HL-60/S4 (cell line): ENCODE data around the gene KCNG1.

ENCODE experiments used
- in situ Hi-C: fragments of 300-500 bp; cut with MboI; formaldehyde crosslinking; loops from 2 replicates; pipeline ENCODE4 v1.14.3; 2022; ENCODE audit warnings: low sequenced_read_pairs

The KCNG1 gene

DNA sequence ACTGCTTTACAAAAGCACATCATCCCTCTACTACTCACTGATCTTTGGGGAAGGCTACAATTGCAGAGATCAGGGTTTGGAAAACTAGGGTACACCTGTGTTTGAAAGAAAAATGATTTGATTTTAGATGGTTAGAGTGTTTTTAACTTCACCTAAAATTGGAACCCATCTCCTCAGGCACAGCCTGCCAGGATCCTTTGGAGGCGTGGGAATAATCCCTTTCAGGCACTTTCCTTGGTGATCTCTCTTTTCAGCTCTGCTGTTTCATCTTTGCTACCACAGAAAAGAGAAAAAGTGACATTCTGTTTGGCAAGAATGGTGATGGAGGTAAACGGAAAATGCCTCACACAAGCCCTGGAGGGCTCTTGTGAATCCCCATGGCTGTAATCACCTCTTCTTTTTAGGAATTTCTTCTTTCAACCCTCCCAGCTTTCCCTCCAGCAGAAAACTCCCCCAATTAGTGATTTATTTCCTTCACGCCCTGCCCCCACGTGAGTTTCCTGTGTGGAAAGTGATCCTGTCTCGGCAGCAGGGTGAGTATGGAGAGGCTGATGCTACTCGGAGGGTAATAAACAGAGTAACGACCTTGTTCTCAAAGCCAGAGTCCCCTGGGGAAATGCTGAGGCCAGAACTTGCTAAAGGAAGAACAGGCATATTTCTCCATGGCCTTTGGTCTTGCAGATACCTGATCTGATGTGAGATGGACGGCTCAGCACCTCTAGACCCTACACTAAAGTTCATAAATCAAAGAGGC is 9.2 kb downstream of the KCNG1 start:
- in situ Hi-C loops, result no loop called here

DNA sequence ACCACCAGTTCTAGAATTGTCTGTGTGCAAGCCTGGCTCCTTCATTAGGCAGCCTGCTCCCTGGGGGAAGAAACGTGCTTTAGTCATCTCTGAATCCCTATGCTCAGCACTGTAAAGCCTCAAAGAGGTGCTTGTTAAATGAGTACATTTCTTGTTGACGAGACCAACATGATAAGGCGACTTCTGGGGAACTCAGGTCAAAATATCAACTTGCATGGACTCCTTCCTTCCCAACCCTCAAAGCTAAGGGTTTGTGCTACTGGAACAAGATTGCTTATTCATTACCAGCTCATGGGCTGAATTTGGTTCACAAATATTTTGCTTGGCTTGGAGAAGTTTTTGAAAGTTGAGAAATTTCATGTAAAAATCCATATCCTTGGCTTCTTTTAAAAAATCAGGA is 10.6 kb downstream of the KCNG1 start:
- in situ Hi-C loops, result no loop called here

DNA sequence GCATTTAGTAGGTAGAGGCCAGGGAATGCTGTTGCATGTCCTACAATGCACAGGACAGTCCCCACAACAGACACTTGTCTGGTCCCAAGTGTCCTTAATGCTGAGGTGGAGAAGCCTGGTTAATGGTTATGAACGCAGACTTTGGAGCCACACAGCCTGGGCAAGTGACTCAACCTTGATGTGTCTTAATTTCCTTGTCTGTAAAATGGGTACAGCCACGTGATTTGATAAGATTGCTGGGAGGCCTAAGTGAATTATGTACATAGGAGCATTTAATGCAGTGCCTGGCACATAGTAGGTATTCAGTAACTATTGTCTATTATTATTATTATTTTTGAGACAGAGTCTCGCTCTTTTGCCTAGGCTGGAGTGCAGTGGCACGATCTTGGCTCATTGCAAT is 11.4 kb downstream of the KCNG1 start:
- in situ Hi-C loops, result no loop called here

DNA sequence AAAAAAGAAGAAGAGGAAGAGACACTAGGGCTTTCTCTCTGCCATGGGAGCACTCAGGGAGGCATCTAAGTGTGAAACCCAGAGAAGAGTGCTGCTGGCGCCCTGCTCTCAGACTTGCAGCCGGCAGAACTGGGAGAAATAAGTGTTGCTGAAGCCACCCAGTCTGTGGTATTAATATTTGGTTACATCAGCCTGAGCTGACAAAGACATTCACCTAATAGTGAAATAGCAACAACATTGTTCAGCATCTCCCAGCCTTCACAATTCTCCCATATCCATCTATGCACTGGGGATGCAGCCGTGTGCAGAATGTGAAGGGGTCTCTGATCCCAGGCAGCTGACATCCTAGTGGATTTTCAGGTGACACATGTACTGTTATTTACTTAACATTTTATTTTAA is 12.0 kb downstream of the KCNG1 start:
- in situ Hi-C loops, result no loop called here

DNA sequence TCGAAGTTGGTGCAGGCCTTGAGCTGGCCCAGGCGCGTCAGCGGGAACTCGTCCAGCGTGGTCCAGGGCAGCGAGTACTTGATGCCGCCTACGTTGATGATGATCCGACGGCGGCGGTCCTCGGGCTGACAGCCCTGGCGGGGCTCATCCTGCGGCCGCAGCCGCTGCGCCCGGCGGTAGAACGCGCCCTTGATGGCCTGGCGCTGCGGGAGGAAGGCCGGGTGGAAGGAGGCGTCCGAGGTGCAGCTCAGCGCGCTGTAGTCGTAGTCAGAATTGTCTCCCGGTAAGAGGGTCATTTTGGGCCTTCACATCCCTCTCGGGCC is 12.9 kb downstream of the KCNG1 start:
- in situ Hi-C loops, result no loop called here

DNA sequence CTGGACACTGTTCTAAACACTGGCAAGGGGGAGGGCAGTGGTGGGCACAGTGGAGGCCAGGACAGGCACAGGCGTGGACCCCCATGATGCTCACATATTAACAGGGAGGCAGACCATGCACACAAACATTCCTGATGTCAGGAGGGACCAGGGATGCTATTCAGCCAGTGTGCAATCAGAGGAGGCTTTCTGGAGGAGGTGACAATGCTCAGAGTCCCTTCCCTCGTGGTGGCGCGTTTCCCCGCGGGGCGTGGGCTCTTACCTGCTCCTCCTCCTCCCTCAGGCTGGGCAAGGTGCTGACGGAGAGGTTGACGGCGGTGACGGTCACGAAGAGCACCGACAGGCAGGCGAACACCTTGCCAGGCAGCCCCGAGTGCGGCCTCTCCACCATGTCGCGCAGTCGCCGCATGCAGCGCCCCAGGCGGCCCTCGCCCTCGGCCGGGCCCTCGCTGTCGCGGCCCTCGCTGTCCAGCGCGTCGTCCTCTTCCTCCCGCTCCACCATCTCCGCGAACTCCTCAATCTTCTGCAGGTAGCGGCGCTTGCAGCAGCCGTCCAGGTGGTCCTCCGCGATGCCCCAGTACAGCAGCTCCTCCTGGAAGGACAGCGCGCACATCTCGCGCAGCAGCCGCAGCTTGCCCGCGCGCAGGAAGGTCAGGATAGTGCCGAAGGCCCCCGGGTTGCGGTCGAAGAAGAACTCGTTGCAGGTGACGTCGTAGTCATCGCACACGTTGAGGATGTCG is 13.4 kb downstream of the KCNG1 start:
- in situ Hi-C loops, result no loop called here

DNA sequence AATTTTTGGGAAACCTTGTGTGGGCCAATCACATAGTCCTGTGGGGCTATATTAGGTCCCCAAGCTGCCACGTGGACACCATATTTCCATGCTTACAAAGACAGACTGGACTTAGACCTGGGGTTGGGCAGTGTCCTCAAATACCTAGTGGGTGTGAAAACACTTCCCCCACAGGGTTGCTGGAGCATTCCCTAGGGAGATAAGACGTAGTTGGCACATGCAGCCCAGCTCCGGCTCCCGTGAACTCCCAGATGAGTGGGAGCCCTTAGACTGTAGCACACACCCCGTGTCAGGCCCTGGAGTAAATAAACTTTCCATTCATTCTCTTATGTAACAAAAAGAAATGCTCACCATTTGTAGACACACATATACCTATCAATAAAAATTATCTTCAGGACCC is 14.2 kb downstream of the KCNG1 start:
- in situ Hi-C loops, result no loop called here

DNA sequence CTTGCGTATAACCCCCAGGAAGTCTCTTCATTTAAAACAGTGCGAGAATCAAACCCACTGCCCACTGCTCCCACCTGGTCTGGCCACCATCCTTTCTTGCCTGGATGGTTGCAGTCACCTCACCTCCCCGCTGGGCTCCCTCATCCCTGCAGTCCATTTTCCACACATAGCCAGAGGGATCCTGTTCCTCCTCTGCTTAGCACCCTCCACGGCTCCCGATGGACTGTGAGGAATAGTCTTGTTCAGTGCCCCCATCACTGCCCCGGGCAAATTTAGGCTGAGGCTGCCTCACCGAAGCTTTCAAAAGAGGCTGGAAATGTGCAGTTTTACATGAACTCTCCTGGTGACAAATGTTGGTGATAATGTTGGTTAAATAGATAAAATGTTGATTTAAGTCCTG is 17.7 kb downstream of the KCNG1 start:
- in situ Hi-C loops, result no loop called here

DNA sequence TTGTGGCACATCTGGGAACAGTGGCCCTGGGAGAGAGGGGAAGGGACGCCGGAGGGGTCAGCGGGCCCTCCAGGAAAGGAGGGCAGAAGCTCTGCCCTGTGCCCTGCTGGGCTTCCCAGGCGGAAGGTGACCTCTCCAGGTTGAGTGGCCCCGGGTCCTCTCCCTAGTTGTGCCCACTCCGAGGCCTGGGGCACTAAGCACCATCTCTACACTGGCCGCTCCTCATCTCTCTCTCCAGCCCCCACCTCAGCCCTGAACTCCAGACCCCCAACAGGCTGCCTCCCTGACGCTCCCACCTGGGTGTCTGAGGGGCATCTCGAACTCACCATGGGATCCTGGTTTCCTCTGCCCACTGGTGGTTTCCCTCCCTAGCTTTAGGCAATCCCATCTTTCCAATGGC is 18.1 kb downstream of the KCNG1 start:
- in situ Hi-C loops, result no loop called here

DNA sequence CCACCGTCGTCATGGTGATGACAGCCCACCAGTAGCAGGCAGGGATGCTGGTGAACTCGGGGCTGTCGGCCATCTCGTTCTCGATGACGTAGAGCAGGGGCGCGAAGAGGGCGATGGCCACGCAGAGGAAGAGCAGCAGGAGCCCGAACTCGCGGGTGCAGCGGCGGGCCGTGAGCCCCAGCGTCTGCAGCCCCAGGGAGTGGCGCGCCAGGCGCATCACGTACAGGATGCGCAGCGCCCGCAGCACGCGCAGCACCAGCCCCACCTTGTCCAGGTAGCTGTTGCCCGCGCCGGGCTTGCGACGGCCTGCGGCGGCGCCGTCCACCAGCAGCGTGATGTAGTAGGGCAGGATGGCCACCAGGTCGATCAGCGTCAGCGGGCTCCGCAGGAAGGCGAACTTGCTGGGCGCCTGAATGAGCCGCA is 18.6 kb downstream of the KCNG1 start:
- in situ Hi-C loops, result no loop called here

DNA sequence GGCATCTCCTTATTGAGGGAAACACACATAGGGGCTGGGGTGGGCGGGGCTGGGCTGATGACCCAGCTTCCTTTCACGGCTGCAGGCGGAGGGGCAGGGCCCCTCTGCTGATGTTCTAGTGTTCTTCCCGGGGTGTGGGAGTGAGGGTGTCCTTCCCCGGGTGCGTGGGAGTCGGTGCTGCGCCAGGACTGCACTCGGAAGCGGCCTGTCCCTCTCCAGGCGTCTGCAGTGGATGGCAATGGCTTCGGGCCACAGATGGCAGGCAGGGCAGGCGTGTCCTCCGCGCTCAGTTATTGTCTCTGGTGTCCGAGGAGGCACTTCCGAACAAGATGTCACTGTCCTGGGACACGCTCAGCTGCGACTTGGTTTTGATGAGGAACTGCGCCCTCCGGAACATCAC is 19.2 kb downstream of the KCNG1 start:
- in situ Hi-C loops, result no loop called here

DNA sequence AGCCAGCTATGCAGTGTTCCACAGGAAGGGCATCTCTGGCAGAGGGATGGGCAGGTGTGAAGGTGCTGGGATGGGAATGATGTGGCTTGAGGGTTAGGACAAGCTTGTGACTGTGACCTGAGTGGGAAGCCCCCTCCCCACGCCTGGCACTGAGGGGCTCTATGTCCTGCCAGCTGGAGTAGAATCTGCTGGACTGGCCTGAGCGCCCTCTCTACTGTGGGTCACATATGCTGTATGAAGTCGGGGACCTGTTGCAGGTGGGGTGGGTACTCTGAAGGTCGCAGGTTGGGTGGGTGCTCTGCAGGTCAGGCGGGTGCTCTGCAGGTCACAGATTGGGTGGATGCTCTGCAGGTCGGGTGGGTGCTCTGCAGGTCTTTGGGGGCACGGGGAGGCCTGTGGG is 20.3 kb downstream of the KCNG1 start:
- in situ Hi-C loops, result no loop called here

DNA sequence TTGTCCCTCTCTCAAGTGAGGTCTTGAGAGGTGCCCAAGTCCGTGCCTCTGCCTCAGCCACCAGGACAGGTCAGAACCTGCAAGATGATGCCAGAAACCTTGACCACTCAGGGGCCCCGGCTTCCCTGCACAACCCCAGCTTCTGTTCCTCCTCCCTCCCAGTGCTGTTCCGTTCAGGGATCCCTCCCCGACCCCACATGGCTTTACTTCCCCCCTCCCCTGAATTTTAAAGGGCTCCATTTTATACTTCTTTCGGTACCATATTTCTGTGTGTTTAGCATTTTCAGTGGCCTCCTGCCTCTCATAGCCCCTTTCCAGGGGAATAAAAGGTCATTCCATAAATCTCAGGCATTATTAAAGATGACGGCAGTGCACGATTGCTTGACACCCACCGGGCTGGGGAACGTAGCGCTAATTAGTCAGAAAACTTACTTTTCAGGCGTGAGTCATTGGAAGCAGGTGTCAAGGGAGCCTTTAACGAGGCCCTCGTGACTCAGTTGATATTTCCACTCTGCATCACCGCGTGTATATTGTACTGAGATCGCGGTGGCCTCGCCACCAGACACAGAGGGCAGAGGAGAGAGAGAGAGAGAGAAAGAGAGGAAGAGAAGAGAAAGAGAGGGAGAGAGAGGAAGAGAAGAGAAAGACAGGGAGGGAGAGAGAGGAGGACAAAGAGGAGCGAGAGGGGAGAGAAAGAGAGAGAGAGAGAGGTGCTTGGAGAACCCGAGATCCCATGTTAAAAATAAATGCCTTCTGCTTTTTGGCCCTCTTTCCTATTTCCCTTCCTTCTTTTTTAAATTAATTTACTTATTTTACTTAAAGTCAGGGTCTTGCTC is 21.3 kb downstream of the KCNG1 start:
- in situ Hi-C loops, result no loop called here

DNA sequence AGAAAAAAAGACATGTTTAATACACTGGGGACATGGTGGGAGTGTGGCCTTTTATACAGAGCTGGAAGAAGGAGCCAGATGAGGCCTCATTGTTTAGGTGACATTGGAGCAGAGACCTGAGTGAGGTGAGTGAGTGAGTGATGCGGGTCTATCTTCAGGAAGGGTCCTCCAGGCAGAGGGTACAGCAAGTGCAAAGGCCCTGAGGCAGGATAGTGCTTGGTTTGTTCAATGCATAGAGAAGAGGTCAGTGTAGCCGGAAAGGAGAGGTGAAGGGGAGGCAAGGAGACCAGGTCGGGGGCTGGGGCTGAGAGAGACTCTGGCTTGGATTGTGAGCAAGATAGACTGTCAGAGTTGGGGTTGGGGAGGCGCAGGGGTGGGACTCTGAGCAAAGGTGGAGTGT is 23.6 kb downstream of the KCNG1 start:
- in situ Hi-C loops, result loop anchor here (25.0 kb wide), 1 partner anchor 1088 kb away; no protein-coding TSS in a partner anchor

DNA sequence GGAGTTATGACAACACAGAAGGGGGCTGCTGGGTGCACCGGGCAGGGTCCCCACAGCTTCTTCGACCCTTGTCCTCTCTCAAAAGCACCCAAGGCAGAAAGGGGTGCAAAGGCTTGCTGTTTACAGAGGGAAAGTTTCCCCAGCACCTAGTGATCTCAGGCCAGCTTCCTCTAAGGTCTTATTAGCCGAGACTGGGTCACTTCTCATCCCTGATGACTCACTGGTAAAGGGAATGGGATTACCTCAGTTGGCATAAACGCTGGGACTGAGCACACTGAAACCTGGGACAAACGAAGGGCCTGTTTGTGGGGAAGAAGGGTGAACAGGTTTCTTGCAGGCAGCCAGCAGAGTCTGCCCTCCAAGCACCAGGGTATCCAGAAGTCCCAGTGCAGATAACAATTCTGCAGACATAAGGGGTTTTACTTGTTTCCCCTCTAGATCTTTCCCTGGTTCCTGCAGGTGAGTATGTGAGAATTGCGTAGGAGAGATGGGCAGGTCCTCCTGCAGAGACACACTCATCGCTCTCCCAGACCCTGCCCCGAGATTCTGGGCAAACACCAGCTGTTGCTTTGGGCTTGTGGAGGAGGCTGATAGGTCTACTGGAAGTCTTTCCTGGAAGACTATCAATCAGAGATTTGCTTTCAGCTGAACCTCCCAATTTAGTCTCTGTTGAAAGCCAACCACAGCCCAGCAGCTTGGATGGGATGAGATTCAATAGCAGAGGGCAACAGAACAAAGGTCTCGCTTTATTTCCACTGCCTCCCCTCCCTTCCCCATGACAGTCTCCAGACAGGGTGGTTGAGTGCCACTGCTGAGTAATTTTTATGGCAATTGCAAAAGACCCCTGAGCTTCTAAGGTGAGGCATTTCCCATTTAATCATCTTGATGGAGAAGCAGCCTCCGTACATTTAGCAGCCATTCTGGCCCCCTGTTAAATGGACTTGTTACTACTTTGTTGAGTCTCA is 25.7 kb downstream of the KCNG1 start:
- in situ Hi-C loops, result loop anchor here (25.0 kb wide), 1 partner anchor 1090 kb away; no protein-coding TSS in a partner anchor

DNA sequence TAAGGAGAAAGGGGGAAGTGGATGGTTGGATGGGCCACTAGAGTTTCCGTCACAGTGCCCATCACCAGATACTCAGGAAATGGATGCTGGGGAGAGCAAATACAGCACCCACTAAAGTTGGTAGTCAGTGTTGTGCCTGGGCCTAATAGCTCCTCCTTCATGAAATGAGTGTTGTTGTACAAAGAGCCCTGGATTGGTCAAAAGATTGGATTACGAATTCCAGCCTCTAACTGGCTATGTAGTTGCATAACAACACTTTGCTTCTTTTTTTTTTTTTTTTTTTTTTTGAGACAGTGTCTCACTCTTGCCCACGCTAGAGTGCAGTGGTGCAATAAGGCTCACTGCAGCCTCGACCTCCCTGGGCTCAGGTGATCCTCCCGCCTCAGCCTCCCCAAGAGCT is 27.4 kb downstream of the KCNG1 start:
- in situ Hi-C loops, result loop anchor here (25.0 kb wide), 1 partner anchor 1092 kb away; no protein-coding TSS in a partner anchor

DNA sequence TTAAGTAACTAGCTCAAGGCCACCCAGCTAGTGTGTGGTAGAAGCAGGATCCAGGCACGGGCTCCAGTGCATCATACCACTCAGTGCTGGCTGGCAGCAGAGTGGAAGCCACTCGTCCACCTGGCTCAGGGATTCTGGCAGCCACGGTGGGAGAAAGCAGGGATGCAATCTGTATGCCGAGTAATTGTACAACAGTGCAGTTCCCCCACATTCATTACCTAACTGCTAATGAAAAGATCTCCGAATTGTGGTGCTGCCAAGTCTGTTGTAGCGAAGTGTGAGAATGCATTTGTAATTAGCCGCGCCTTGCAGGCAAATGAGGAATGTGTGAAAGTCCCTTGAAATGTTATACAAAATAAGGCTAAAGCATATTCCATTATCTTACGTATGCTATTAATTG is 29.0 kb downstream of the KCNG1 start:
- in situ Hi-C loops, result loop anchor here (25.0 kb wide), 1 partner anchor 1093 kb away; no protein-coding TSS in a partner anchor

DNA sequence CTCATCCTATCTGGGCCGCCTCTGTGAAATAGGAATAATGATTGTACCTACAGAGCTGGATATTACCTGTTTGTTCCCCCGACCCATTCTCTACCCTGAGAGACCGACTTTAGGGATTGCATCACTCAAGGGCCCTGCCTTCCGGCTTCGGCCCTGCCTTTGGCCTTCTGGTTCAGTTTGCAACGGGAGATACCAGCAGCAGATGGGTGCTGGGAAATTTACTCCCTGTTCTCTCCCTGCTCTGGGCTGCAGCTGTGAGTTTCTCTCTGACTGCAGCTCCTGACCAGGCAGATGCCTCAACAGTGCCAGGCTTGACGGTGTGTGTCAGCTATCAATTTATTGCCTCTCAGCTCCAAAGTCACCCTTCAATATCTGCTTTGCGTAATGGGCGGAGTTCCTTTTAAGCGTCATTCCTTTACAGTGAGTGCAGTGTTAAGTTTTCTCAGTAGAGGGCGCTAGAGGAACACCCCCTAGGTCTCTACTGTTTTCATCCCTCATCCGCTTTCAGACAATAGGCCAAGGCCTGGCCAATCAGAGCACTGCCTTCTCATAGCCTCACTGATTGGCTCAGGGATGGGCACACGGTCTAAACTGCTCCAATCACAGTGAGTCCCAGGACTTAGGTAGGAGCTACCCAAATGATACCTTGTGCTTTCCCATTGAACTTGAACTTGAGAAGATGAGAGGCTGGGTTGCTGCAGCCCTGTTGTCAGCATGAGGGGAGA is 30.0 kb downstream of the KCNG1 start:
- in situ Hi-C loops, result loop anchor here (25.0 kb wide), 1 partner anchor 1094 kb away; no protein-coding TSS in a partner anchor

DNA sequence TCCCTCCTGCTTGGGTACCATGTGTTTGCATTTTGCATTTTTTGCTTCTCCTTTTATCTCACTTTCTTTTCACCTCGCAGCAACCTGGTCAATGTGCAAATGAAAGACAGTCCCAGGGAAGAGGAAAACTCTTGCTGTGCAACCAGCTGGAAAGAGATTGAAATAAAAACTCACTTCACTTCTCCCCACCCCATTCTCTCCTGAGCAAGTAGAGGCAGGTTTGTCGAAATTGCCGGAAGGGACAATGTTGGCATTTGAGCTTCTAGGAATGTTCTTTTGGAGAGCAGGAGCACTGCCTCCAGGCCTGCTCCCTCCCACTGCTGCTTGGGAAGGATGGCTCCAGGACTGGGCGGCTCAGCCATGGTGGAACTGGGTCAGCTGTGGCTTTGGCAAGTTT is 30.6 kb downstream of the KCNG1 start:
- in situ Hi-C loops, result loop anchor here (25.0 kb wide), 1 partner anchor 1095 kb away; no protein-coding TSS in a partner anchor
